Bronchial smooth muscle cell (primary cell): ENCODE data around the gene FIBCD1. TPM values are rescaled to one million over a fixed set of nuclear protein-coding genes. Genes with fewer than 3 reads are reported as not detected.

Source experiments
- total RNA-seq: library from RNA; depleted of rRNA; stranded (reverse); fragments of >200 nt; gene quantifications from 2 replicates; pipeline ENCODE4 v1.2.1, GENCODE V29; 2014

FIBCD1 gene
- total RNA-seq: 6.7 and 9.3 TPM in 2 replicates

GRCh38 chr9:130938652-130939404 is at the start of gene FIBCD1:
FIBCD1 (minus strand) TSS chr9:130939247; CDS start chr9:130938607, 640 bp downstream.

GRCh38 chr9:130896233-130897014 is 42.6 kb downstream of the FIBCD1 start, which contains the start of gene QRFP:
QRFP (minus strand) TSS chr9:130896812; CDS start chr9:130893838, 2,974 bp downstream.

Other genes starting within 250 kb of the FIBCD1 start
- 18.6 and 25.6 TPM in 2 replicates for gene EXOSC2, start 245.5 kb downstream of the FIBCD1 start, total RNA-seq
- gene ABL1, start 104.0 kb downstream of the FIBCD1 start, total RNA-seq: 49.6 and 58.5 TPM in 2 replicates
- not detected in 2 replicates for gene QRFP, start 42.4 kb downstream of the FIBCD1 start, total RNA-seq
- 0.09 TPM in 1 of 2 replicates, not detected in the other for gene LAMC3, start 69.9 kb upstream of the FIBCD1 start, total RNA-seq
- 0.16 and 6.8 TPM in 2 replicates for gene AIF1L, start 157.3 kb upstream of the FIBCD1 start, total RNA-seq
- gene NUP214, start 186.3 kb upstream of the FIBCD1 start, total RNA-seq: 8.2 and 9.6 TPM in 2 replicates